Measurements from ENCODE around the gene TEF. TPM values are rescaled to one million over a fixed set of nuclear protein-coding genes. Genes with fewer than 3 reads are reported as not detected.
"Not testable (repeated sequence)": the region's sequence is repeated elsewhere in the genome, so short reads cannot be mapped to it uniquely, and the experiment has no call there.

Gene TEF
- total and polyA plus RNA-seq, 2 donors from 2014 or later, result 19.4 to 34.9 TPM

GRCh38 chr22:41429951-41430332 lies 48.2 kb downstream of the TEF start:
- FAIRE-seq (no peak), DNase-seq (no peak)
- Histone ChIP-seq H3K27me3 (ENCODE audit: control insufficient read depth, insufficient read depth, low read length) (no peaks in the 10 kb centered on the region), H3K4me1 (ENCODE audit: control insufficient read depth in 2 of 3, insufficient read depth in 2 of 3, low read depth in 1 of 3, low read length in 3 of 3) (no peaks in the 10 kb centered on the region), H3K9me3 (ENCODE audit: control insufficient read depth in 2 of 3, insufficient read depth in 1 of 3, low read length in 3 of 3) (no peaks in the 10 kb centered on the region), H3K9ac (ENCODE audit: low read length in 3 of 3) (no peak overlapping the region), H3K4me3 (ENCODE audit: low read length in 3 of 3) (no peak overlapping the region), H3K36me3 (ENCODE audit: control insufficient read depth in 2 of 3, insufficient read depth in 3 of 3, low read length in 3 of 3) (peaks cover 2 to 30% (median 9%) of the 10 kb centered on the region in 3 donors), H3K27ac (ENCODE audit: low read depth in 2 of 2, low read length in 2 of 2) (no peak overlapping the region)
- TF ChIP-seq CTCF (IDR thresholded peaks at IDR 0.05; ENCODE audit: borderline replicate concordance, extremely low read depth, insufficient read depth), result no peak
- intact Hi-C loops (cut with DNase I), result no loop called here

GRCh38 chr22:41431656-41432055 lies 49.9 kb downstream of the TEF start:
- no peak for FAIRE-seq
- Histone ChIP-seq H3K9ac (ENCODE audit: low read length in 3 of 3) (no peak overlapping the region), H3K4me1 (ENCODE audit: control insufficient read depth in 2 of 3, insufficient read depth in 2 of 3, low read depth in 1 of 3, low read length in 3 of 3) (peaks cover 0 to 2% (median 0%) of the 10 kb centered on the region in 3 donors), H3K27me3 (ENCODE audit: control insufficient read depth, insufficient read depth, low read length) (no peaks in the 10 kb centered on the region), H3K36me3 (ENCODE audit: control insufficient read depth in 2 of 3, insufficient read depth in 3 of 3, low read length in 3 of 3) (peaks cover 6 to 41% (median 15%) of the 10 kb centered on the region in 3 donors), H3K4me3 (ENCODE audit: low read length in 3 of 3) (no peak overlapping the region), H3K9me3 (ENCODE audit: control insufficient read depth in 2 of 3, insufficient read depth in 1 of 3, low read length in 3 of 3) (no peaks in the 10 kb centered on the region), H3K27ac (ENCODE audit: low read depth in 2 of 2, low read length in 2 of 2) (no peak overlapping the region)
- TF ChIP-seq CTCF (IDR thresholded peaks at IDR 0.05; ENCODE audit: borderline replicate concordance, extremely low read depth, insufficient read depth), result no peak
- no peak for DNase-seq
- intact Hi-C loops (cut with DNase I), result no loop called here

- DNase-seq; H3K27me3 ChIP-seq (ENCODE audit: control insufficient read depth, insufficient read depth, low read length); H3K4me1 ChIP-seq (ENCODE audit: control insufficient read depth in 2 of 3, insufficient read depth in 2 of 3, low read depth in 1 of 3, low read length in 3 of 3); H3K9me3 ChIP-seq (ENCODE audit: control insufficient read depth in 2 of 3, insufficient read depth in 1 of 3, low read length in 3 of 3); FAIRE-seq; H3K9ac ChIP-seq (ENCODE audit: low read length in 3 of 3); H3K4me3 ChIP-seq (ENCODE audit: low read length in 3 of 3); intact Hi-C loops (cut with DNase I); H3K27ac ChIP-seq (ENCODE audit: low read depth in 2 of 2, low read length in 2 of 2): not testable (repeated sequence)
- peaks cover 4 to 45% (median 19%) of the 10 kb centered on the region in 3 donors for H3K36me3 ChIP-seq (ENCODE audit: control insufficient read depth in 2 of 3, insufficient read depth in 3 of 3, low read length in 3 of 3)
These were observed 51.7 kb downstream of the TEF start for GRCh38 chr22:41433480-41433879.

- H3K27me3 ChIP-seq (ENCODE audit: control insufficient read depth, insufficient read depth, low read length); FAIRE-seq; H3K9ac ChIP-seq (ENCODE audit: low read length in 3 of 3); intact Hi-C loops (cut with DNase I); DNase-seq; H3K27ac ChIP-seq (ENCODE audit: low read depth in 2 of 2, low read length in 2 of 2); H3K4me3 ChIP-seq (ENCODE audit: low read length in 3 of 3); H3K9me3 ChIP-seq (ENCODE audit: control insufficient read depth in 2 of 3, insufficient read depth in 1 of 3, low read length in 3 of 3); H3K4me1 ChIP-seq (ENCODE audit: control insufficient read depth in 2 of 3, insufficient read depth in 2 of 3, low read depth in 1 of 3, low read length in 3 of 3): not testable (repeated sequence)
- H3K36me3 ChIP-seq (ENCODE audit: control insufficient read depth in 2 of 3, insufficient read depth in 3 of 3, low read length in 3 of 3), result peaks cover 4 to 45% (median 19%) of the 10 kb centered on the region in 3 donors
These were observed 52.7 kb downstream of the TEF start for GRCh38 chr22:41434361-41435003.

All from kidney (tissue), 14 donors.